GM12878 (cell line): ENCODE results near the gene ATF6.

Experiments used
- ATF7 ChIP-seq: fragments of 450-650 bp; IDR thresholded peaks from 2 replicates; pipeline ENCODE4 v1.6.1; 2016; ENCODE audit warnings: low read depth, mild to moderate bottlenecking
- EP300 ChIP-seq, 2 experiments: fragments of 150-350 bp in 1 of 2; IDR thresholded peaks; 2 replicates each; pipeline ENCODE4 v1.6.1; 2011 to 2012; ENCODE audit warnings: low read depth in 2 of 2, low read length in 2 of 2, borderline replicate concordance in 1 of 2, improper control_type of control experiment in 1 of 2, inconsistent platforms in 1 of 2; ENCODE audit not compliant: control insufficient read depth in 1 of 2
- MEF2B ChIP-seq: fragments of 450-650 bp; IDR thresholded peaks from 2 replicates; pipeline ENCODE4 v1.6.1; 2018; ENCODE audit warnings: mild to moderate bottlenecking, moderate library complexity; ENCODE audit not compliant: partially characterized antibody, poor library complexity, severe bottlenecking
- SIN3A ChIP-seq: IDR thresholded peaks from 2 replicates; pipeline ENCODE4 v1.6.1; 2012; ENCODE audit warnings: low read depth, low read length, improper control_type of control experiment
- ZNF274 ChIP-seq: IDR thresholded peaks from one replicate; pipeline ENCODE4 v1.8.0; 2011; ENCODE audit not compliant: insufficient read length, insufficient read depth
- ZNF384 ChIP-seq: IDR thresholded peaks from 2 replicates; pipeline ENCODE4 v1.6.1; 2012; ENCODE audit warnings: low read depth, mild to moderate bottlenecking, low read length, improper control_type of control experiment, borderline replicate concordance
- ZSCAN29 ChIP-seq: fragments of 450-650 bp; IDR thresholded peaks from 2 replicates; pipeline ENCODE4 v1.6.1; 2017; ENCODE audit warnings: mild to moderate bottlenecking, moderate library complexity
- TF ChIP-seq, protein P1 (sequence below): IDR thresholded peaks from 2 replicates; pipeline ENCODE4 v1.6.1; 2012; ENCODE audit warnings: mild to moderate bottlenecking, low read depth, low read length

DNA sequence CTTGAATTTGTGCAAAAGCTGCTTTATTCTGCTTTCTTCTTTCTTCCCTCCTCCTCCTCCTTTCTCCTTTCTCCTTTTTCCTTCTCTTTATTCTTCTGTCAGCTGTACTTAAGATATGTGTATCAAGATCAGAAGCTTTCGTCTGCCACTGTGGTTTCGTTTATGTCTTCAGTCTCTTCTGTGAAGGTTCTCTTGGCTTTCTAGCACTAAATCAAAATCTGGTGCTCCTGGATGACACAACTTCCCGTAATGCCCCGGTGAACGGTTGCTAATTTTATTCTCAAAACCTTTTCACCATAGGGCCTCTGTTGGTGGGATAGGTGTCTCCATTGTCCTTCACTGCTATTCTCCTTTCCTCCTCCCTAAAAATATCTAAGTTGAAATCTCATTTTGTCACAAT is 5.0 kb downstream of the ATF6 start:
- TF ChIP-seq, protein P1, sequence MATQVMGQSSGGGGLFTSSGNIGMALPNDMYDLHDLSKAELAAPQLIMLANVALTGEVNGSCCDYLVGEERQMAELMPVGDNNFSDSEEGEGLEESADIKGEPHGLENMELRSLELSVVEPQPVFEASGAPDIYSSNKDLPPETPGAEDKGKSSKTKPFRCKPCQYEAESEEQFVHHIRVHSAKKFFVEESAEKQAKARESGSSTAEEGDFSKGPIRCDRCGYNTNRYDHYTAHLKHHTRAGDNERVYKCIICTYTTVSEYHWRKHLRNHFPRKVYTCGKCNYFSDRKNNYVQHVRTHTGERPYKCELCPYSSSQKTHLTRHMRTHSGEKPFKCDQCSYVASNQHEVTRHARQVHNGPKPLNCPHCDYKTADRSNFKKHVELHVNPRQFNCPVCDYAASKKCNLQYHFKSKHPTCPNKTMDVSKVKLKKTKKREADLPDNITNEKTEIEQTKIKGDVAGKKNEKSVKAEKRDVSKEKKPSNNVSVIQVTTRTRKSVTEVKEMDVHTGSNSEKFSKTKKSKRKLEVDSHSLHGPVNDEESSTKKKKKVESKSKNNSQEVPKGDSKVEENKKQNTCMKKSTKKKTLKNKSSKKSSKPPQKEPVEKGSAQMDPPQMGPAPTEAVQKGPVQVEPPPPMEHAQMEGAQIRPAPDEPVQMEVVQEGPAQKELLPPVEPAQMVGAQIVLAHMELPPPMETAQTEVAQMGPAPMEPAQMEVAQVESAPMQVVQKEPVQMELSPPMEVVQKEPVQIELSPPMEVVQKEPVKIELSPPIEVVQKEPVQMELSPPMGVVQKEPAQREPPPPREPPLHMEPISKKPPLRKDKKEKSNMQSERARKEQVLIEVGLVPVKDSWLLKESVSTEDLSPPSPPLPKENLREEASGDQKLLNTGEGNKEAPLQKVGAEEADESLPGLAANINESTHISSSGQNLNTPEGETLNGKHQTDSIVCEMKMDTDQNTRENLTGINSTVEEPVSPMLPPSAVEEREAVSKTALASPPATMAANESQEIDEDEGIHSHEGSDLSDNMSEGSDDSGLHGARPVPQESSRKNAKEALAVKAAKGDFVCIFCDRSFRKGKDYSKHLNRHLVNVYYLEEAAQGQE, result no peak
- no peak for TF ChIP-seq ZSCAN29
- no peak for TF ChIP-seq ATF7
- TF ChIP-seq ZNF384, result no peak
- no peak for TF ChIP-seq MEF2B
- no peak for TF ChIP-seq ZNF274
- TF ChIP-seq SIN3A, result no peak
- TF ChIP-seq EP300 (IDR thresholded peaks at IDR 0.05; ENCODE audit: borderline replicate concordance in 1 of 2, control insufficient read depth in 1 of 2, low read depth in 2 of 2, low read length in 2 of 2), result no peak
